Measurements from ENCODE around the gene CALB2.

Gene CALB2

DNA sequence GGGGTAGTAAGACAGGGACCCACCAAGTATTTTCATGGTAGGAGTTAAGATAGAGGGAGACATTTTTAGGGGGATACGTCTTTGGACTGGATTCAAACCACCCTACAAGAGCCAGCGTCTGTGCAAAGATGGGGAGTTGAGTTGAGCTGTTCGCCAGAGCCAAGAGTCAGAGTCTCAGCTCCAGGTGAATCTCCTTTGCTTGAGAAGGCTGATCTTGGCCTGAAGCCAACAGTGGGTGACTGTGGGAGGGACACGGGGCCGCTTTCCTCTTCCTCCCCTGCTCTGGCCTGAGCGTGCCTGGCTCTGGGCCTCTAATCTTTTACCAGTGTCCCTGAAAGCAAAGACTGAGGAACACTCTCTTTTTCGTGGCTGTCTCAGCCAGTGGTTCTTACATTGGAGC, 78.0 kb downstream of the CALB2 start:
- Mint-ChIP-seq H3K4me1 (ENCODE audit: low read depth) (no peaks in the 10 kb centered on the region), H3K27me3 (peaks cover 55% of the 10 kb centered on the region), H3K36me3 (ENCODE audit: low read depth) (no peaks in the 10 kb centered on the region), H3K9me3 (no peaks in the 10 kb centered on the region), H3K4me3 (no peak overlapping the region), H3K27ac (no peak overlapping the region)
- no peak for DNase-seq

DNA sequence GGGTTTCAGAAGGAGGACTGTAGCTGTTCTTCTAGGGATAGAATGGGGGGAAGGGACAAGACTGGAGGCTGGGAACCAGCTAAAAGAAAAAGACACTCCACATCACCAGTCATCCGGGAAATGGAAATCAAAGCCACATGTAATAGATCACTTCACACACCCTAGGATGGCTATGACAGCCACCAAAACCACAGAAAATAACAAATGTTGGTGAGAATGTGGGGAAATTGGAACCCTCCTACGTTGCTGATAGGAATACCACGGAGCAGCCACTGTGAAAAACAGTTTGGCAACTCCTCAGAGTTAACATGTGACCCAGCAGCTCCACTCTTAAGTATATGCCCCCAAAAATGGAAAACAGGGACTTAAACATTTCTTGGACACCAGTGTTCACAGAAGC, 81.0 kb downstream of the CALB2 start:
- Mint-ChIP-seq H3K4me1 (ENCODE audit: low read depth) (no peaks in the 10 kb centered on the region), H3K27me3 (peaks cover 38% of the 10 kb centered on the region), H3K9me3 (peaks cover 8% of the 10 kb centered on the region), H3K36me3 (ENCODE audit: low read depth) (no peaks in the 10 kb centered on the region), H3K4me3 (no peak overlapping the region), H3K27ac (no peak overlapping the region)
- DNase-seq: no peak
